Liver (tissue), 3 donors: ENCODE measurements around the gene SFXN5.

ENCODE experiments used
- CTCF ChIP-seq: fragments of 150-350 bp; IDR thresholded peaks from 2 replicates; pipeline ENCODE4 v1.5.1; 2017; ENCODE audit warnings: improper control_type of control experiment, low read depth, low read length; ENCODE audit not compliant: missing input control
- MAX ChIP-seq: IDR thresholded peaks from 2 replicates; pipeline ENCODE4 v1.6.1; 2016; ENCODE audit warnings: antibody characterized with exemption
- NR2F2 ChIP-seq: IDR thresholded peaks from 2 replicates; pipeline ENCODE4 v1.6.1; 2016; ENCODE audit warnings: antibody characterized with exemption
- RAD21 ChIP-seq, 2 donors: IDR thresholded peaks; 2 replicates each; pipeline ENCODE4 v1.6.1; 2016; ENCODE audit warnings: antibody characterized with exemption in 2 of 2, mild to moderate bottlenecking in 2 of 2
- SP1 ChIP-seq: IDR thresholded peaks from 2 replicates; pipeline ENCODE4 v1.6.1; 2018; ENCODE audit warnings: antibody characterized with exemption, mild to moderate bottlenecking
- TAF1 ChIP-seq: conservative IDR thresholded peaks from 2 replicates; pipeline ENCODE4 v1.6.1; 2016; ENCODE audit warnings: antibody characterized with exemption, mild to moderate bottlenecking
- YY1 ChIP-seq: IDR thresholded peaks from 2 replicates; pipeline ENCODE4 v1.6.1; 2016; ENCODE audit warnings: antibody characterized with exemption, mild to moderate bottlenecking
- donor health status: healthy.
- donor health status: healthy.

GRCh38 chr2:73023497-73023896 is 48.0 kb downstream of the SFXN5 start:
- no peak for TF ChIP-seq TAF1
- TF ChIP-seq CTCF, result no peak
- no peak for TF ChIP-seq MAX
- TF ChIP-seq NR2F2, result no peak
- TF ChIP-seq YY1, result no peak
- no peak for TF ChIP-seq SP1
- no peak for TF ChIP-seq RAD21 (IDR thresholded peaks at IDR 0.05)
